Body of pancreas (tissue), 4 donors: ENCODE results near the gene RAP1B. TPM values are rescaled to one million over a fixed set of nuclear protein-coding genes. Genes with fewer than 3 reads are reported as not detected.
A peak's percentile ranks its signal among the peaks of the same experiment; 100 is the strongest.

Experiments used
- ATAC-seq: fragments of 150-250 bp; one replicate; pipeline ENCODE4 v1.9.1; 2016
- DNase-seq, 4 donors: peaks; one replicate each; pipeline ENCODE4 v3.0.0-alpha.2; 2019
- H3K27ac ChIP-seq, 4 donors: fragments of 200-600 bp; sonication (generic); 1 replicate in 3 of 4; 2 replicates in 1 of 4; pipeline versions ENCODE4 v1.5.1 to v1.6.1; 2016 to 2019; ENCODE audit warnings: mild to moderate bottlenecking in 1 of 4, mixed read lengths in 1 of 4, moderate library complexity in 1 of 4
- H3K27me3 ChIP-seq, 2 donors: fragments of 200-600 bp; sonication (generic); one replicate each; pipeline ENCODE4 v1.6.0; 2016; ENCODE audit warnings: mild to moderate bottlenecking in 1 of 2
- H3K36me3 ChIP-seq, 2 donors: fragments of 200-600 bp; sonication (generic); replicated peaks in 1 of 2; 2 replicates each; pipeline ENCODE4 v1.5.1; 2016; ENCODE audit warnings: low read depth in 2 of 2; ENCODE audit not compliant: insufficient read depth in 1 of 2
- H3K4me1 ChIP-seq: fragments of 200-600 bp; sonication (generic); one replicate; pipeline ENCODE4 v1.6.0; 2016
- H3K4me3 ChIP-seq, 2 donors: fragments of 200-600 bp; sonication (generic); 1 replicate in 1 of 2; 2 replicates in 1 of 2; pipeline ENCODE4 v1.5.1; 2016 to 2019
- H3K9me3 ChIP-seq, 3 donors: fragments of 200-600 bp; sonication (generic); 1 replicate in 2 of 3; 2 replicates in 1 of 3; pipeline ENCODE4 v1.5.1; 2016
- CTCF ChIP-seq, 7 experiments: fragments of 450-650 bp in 4 of 7; fragments of 200-600 bp in 3 of 7; sonication (generic) in 3 of 7; IDR thresholded peaks; one replicate each; pipeline ENCODE4 v1.5.1; 2016 to 2019; ENCODE audit warnings: antibody characterized with exemption in 7 of 7
- POLR2A ChIP-seq, 3 donors: fragments of 450-650 bp; IDR thresholded peaks; one replicate each; pipeline ENCODE4 v1.6.1; 2016; ENCODE audit warnings: antibody characterized with exemption in 3 of 3, mild to moderate bottlenecking in 2 of 3
- WGBS, 2 donors: methylation state at CpG; one replicate each; pipeline ENCODE4 v1.1.5; 2017; 5-methylcytosine and 5-hydroxymethylcytosine counted together
- intact Hi-C: fragments of 100-400 bp; cut with DNase I; formaldehyde crosslinking; loops from one replicate; pipeline ENCODE4 v1.15.1; 2023
- total RNA-seq, 2 donors: library from RNA; depleted of rRNA; stranded (reverse); fragments of >200 nt; gene quantifications; one replicate each; pipeline ENCODE4 v1.1.0, GENCODE V29; 2016

RAP1B gene
- total RNA-seq, 2 donors from 2014 or later: 47.5 to 74.5 TPM

- Histone ChIP-seq H3K4me1 (peaks cover 35% of the 10 kb centered on the region), H3K27ac (no peak overlapping the region)
- TF ChIP-seq CTCF (IDR thresholded peaks at IDR 0.05) (no peak), POLR2A (IDR thresholded peaks at IDR 0.05) (no peak)
Measured at GRCh38 chr12:68639396-68639767, 28.7 kb downstream of the RAP1B start.

GRCh38 chr12:68641138-68641537 is 30.4 kb downstream of the RAP1B start:
- Histone ChIP-seq H3K9me3 (no peaks in the 10 kb centered on the region), H3K4me3 (no peak overlapping the region), H3K4me1 (peaks cover 19% of the 10 kb centered on the region), H3K27ac (peak overlapping the region in 2 of 4 donors; percentile 0 to 6), H3K27me3 (no peaks in the 10 kb centered on the region), H3K36me3 (no peaks in the 10 kb centered on the region)
- TF ChIP-seq CTCF (IDR thresholded peaks at IDR 0.05) (no peak), POLR2A (IDR thresholded peaks at IDR 0.05) (no peak)
- ATAC-seq (no peak), DNase-seq (no peak)
- intact Hi-C loops: no loop called here
- 10 to 17% methylated on average over 5 of the region's 5 CpGs for WGBS, 2 donors

More at GRCh38 chr12:68639396-68639767, 28.7 kb downstream of the RAP1B start:
- ATAC-seq (no peak), DNase-seq (no peak)
- intact Hi-C loops: no loop called here
- 92 to 100% methylated on average over 1 of the region's 1 CpG for WGBS, 2 donors
- H3K27me3 ChIP-seq: no peaks in the 10 kb centered on the region
- H3K36me3 ChIP-seq: no peaks in the 10 kb centered on the region
- no peaks in the 10 kb centered on the region for H3K9me3 ChIP-seq
- H3K4me3 ChIP-seq: no peak overlapping the region

GRCh38 chr12:68646484-68646883 is 35.8 kb downstream of the RAP1B start:
- Histone ChIP-seq H3K4me3 (no peak overlapping the region), H3K9me3 (no peaks in the 10 kb centered on the region), H3K4me1 (peaks cover 9% of the 10 kb centered on the region), H3K36me3 (peaks cover 0 to 2% of the 10 kb centered on the region in 2 donors), H3K27me3 (no peaks in the 10 kb centered on the region), H3K27ac (no peak overlapping the region)
- DNase-seq (no peak), ATAC-seq (no peak)
- intact Hi-C loops: no loop called here
- WGBS, 2 donors: 89 to 97% methylated on average over 5 of the region's 5 CpGs
- TF ChIP-seq POLR2A (IDR thresholded peaks at IDR 0.05) (no peak), CTCF (IDR thresholded peaks at IDR 0.05) (no peak)

- no peak overlapping the region for H3K27ac ChIP-seq
- WGBS, 2 donors: 60 to 70% methylated on average over 1 of the region's 1 CpG
- ATAC-seq: no peak
- TF ChIP-seq POLR2A (IDR thresholded peaks at IDR 0.05): no peak
- TF ChIP-seq CTCF (IDR thresholded peaks at IDR 0.05): no peak
- no peak for DNase-seq
- no peaks in the 10 kb centered on the region for H3K27me3 ChIP-seq
- intact Hi-C loops: no loop called here
- H3K36me3 ChIP-seq: peaks cover 0 to 5% of the 10 kb centered on the region in 2 donors
- H3K4me3 ChIP-seq: no peak overlapping the region
- H3K9me3 ChIP-seq: no peaks in the 10 kb centered on the region
- H3K4me1 ChIP-seq: peaks cover 4% of the 10 kb centered on the region
Measured at GRCh38 chr12:68647507-68647906, 36.8 kb downstream of the RAP1B start.

GRCh38 chr12:68648179-68648578 is 37.5 kb downstream of the RAP1B start:
- peaks cover 4% of the 10 kb centered on the region for H3K4me1 ChIP-seq
- intact Hi-C loops: no loop called here
- DNase-seq (no peak), ATAC-seq (no peak)
- 77 to 81% methylated on average over 3 of the region's 3 CpGs for WGBS, 2 donors
- no peaks in the 10 kb centered on the region for H3K9me3 ChIP-seq
- TF ChIP-seq POLR2A (IDR thresholded peaks at IDR 0.05) (no peak), CTCF (IDR thresholded peaks at IDR 0.05) (no peak)
- H3K4me3 ChIP-seq: no peak overlapping the region
- H3K36me3 ChIP-seq: peaks cover 0 to 10% of the 10 kb centered on the region in 2 donors
- H3K27ac ChIP-seq: no peak overlapping the region
- H3K27me3 ChIP-seq: no peaks in the 10 kb centered on the region
